HG02678 (cell line): ENCODE results near the gene SFTA2.

ENCODE experiments used
- ATAC-seq: cut with Tn5 transposase; IDR thresholded peaks from one replicate; pipeline ENCODE4 v1.9.1; 2021; ENCODE audit warnings: mild to moderate bottlenecking, moderate library complexity; ENCODE audit not compliant: unreplicated experiment

The SFTA2 gene

GRCh38 chr6:30891816-30892538, 40.0 kb downstream of the SFTA2 start:
- ATAC-seq: no peak

- no peak for ATAC-seq
These were observed 40.6 kb downstream of the SFTA2 start for GRCh38 chr6:30891450-30891723.

- ATAC-seq: no peak
These were observed 41.1 kb downstream of the SFTA2 start for GRCh38 chr6:30890646-30891449.

GRCh38 chr6:30889921-30890645, 41.9 kb downstream of the SFTA2 start:
- no peak for ATAC-seq

GRCh38 chr6:30889496-30889885, 42.5 kb downstream of the SFTA2 start:
- ATAC-seq: no peak

- no peak for ATAC-seq
These were observed 43.0 kb downstream of the SFTA2 start for GRCh38 chr6:30888816-30889495.

GRCh38 chr6:30887901-30888815, 43.8 kb downstream of the SFTA2 start:
- ATAC-seq: no peak

- no peak for ATAC-seq
These were observed 45.1 kb downstream of the SFTA2 start for GRCh38 chr6:30886897-30887255.

GRCh38 chr6:30885999-30886896, 45.7 kb downstream of the SFTA2 start:
- no peak for ATAC-seq

- no peak for ATAC-seq
These were observed 46.4 kb downstream of the SFTA2 start for GRCh38 chr6:30885481-30885998.

- ATAC-seq: no peak
These were observed 47.2 kb downstream of the SFTA2 start for GRCh38 chr6:30884521-30885480.

GRCh38 chr6:30883685-30884520, 48.1 kb downstream of the SFTA2 start, which contains the start of gene DDR1:
DDR1 (plus strand) TSS chr6:30884519; CDS start chr6:30888730, 4,211 bp downstream.
- no peak for ATAC-seq

- no peak for ATAC-seq
These were observed 48.9 kb downstream of the SFTA2 start for GRCh38 chr6:30882759-30883684.

GRCh38 chr6:30882204-30882758, 49.7 kb downstream of the SFTA2 start:
- no peak for ATAC-seq

- no peak for ATAC-seq
These were observed 50.4 kb downstream of the SFTA2 start for GRCh38 chr6:30881392-30882203.
